IPS-18a (cell line): ENCODE data around the gene PRCD.
"Not testable (repeated sequence)": the region's sequence is repeated elsewhere in the genome, so short reads cannot be mapped to it uniquely, and the experiment has no call there.

Experiments
- H3K27ac ChIP-seq: one replicate; pipeline ENCODE4 v1.5.1; 2013; ENCODE audit warnings: low read length
- H3K27me3 ChIP-seq: one replicate; pipeline ENCODE4 v1.6.1; 2013; ENCODE audit warnings: mild to moderate bottlenecking, low read length; ENCODE audit not compliant: control insufficient read depth, insufficient read depth
- H3K36me3 ChIP-seq: one replicate; pipeline ENCODE4 v1.6.1; 2013; ENCODE audit warnings: low read depth, low read length; ENCODE audit not compliant: control insufficient read depth
- H3K4me1 ChIP-seq: one replicate; pipeline ENCODE4 v1.6.1; 2013; ENCODE audit warnings: low read depth, low read length; ENCODE audit not compliant: control insufficient read depth
- H3K4me3 ChIP-seq: one replicate; pipeline ENCODE4 v1.5.1; 2013; ENCODE audit warnings: low read length
- H3K9ac ChIP-seq: one replicate; pipeline ENCODE4 v1.6.1; 2013; ENCODE audit warnings: mild to moderate bottlenecking, low read length, moderate library complexity
- H3K9me3 ChIP-seq: one replicate; pipeline ENCODE4 v1.6.1; 2013; ENCODE audit warnings: low read depth, low read length; ENCODE audit not compliant: control insufficient read depth

PRCD gene

GRCh38 chr17:76556765-76557367 lies 17.0 kb downstream of the PRCD start:
- Histone ChIP-seq H3K27me3 (no peaks in the 10 kb centered on the region), H3K4me3 (peak overlapping the region; percentile 91), H3K27ac (no peak overlapping the region), H3K9me3 (no peaks in the 10 kb centered on the region), H3K9ac (peak overlapping the region; percentile 98), H3K4me1 (peaks cover 7% of the 10 kb centered on the region), H3K36me3 (peaks cover 25% of the 10 kb centered on the region)

GRCh38 chr17:76557368-76558197 lies 17.7 kb downstream of the PRCD start:
- H3K27ac ChIP-seq = peak overlapping the region; percentile 95
- peaks cover 29% of the 10 kb centered on the region for H3K36me3 ChIP-seq
- H3K4me1 ChIP-seq = peaks cover 7% of the 10 kb centered on the region
- peak overlapping the region; percentile 98 for H3K9ac ChIP-seq
- H3K4me3 ChIP-seq = peak overlapping the region; percentile 91
- no peaks in the 10 kb centered on the region for H3K9me3 ChIP-seq
- H3K27me3 ChIP-seq = no peaks in the 10 kb centered on the region

DNA sequence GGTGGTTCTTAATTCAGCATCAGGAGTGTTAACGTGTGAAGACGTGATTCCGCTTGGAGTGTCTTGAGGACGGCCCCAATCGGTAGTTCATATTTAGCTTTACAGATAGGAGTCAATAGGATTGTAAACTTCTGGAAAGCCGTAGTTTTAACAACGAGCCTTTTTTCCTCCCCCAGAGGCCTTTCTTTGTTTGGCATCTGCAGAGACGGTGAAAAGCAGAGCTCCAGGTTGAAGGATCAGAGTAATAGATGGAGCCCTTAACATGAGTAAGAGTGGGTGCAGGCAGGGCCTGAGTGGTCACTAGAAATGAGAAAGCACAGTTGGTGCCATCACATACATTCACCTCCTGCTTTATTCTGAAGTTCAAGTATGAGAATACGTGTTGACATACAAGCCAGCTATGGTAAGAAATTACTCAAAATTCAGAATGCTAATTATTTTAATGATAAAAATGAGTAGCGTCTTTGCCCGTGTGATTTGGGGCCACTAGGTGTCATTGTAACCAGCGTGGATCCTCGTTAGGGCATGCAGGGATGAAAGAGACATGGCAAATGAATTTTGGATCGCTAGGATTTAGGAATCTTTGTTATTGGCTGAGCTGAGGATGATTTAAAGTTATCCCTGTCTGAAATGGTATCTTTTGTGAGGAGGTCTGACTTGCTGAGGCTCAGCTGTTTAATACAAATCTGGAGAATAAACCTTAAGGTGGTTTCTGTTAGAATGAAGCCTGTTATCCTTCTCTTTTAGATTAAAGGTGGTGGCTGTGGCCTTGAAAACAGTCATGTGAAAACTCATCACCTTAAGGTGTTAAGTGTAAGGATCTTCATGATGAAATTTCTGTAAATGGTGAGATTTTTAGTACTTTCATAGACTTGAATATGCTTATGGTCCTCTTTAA lies 18.6 kb downstream of the PRCD start:
- Histone ChIP-seq H3K9ac (peak overlapping the region; percentile 98), H3K36me3 (peaks cover 38% of the 10 kb centered on the region), H3K4me1 (peaks cover 7% of the 10 kb centered on the region), H3K27me3 (no peaks in the 10 kb centered on the region), H3K4me3 (peak overlapping the region; percentile 91), H3K27ac (peak overlapping the region; percentile 95), H3K9me3 (no peaks in the 10 kb centered on the region)

DNA sequence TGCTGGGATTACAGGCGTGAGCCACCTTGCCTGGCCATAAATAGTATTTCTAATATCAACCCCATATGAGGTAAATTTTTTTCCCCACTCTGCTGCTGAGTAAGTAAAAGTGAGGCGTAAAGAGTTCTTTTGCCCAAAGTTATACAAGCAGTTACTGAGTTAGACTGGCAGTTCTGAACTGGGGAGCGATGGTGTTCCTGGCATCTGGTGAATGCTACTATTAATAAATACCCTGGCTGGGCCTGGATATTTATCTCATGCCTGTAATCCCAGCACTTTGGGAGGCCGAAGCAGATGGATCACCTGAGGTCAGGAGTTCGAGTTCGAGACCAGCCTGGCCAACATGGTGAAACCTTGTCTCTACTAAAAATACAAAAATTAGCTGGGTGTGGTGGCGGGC lies 19.6 kb downstream of the PRCD start:
- not testable (repeated sequence) for H3K9ac ChIP-seq, H3K27me3 ChIP-seq, H3K4me1 ChIP-seq, H3K27ac ChIP-seq, H3K9me3 ChIP-seq
- H3K4me3 ChIP-seq = peak overlapping the region; percentile 91
- peaks cover 38% of the 10 kb centered on the region for H3K36me3 ChIP-seq

DNA sequence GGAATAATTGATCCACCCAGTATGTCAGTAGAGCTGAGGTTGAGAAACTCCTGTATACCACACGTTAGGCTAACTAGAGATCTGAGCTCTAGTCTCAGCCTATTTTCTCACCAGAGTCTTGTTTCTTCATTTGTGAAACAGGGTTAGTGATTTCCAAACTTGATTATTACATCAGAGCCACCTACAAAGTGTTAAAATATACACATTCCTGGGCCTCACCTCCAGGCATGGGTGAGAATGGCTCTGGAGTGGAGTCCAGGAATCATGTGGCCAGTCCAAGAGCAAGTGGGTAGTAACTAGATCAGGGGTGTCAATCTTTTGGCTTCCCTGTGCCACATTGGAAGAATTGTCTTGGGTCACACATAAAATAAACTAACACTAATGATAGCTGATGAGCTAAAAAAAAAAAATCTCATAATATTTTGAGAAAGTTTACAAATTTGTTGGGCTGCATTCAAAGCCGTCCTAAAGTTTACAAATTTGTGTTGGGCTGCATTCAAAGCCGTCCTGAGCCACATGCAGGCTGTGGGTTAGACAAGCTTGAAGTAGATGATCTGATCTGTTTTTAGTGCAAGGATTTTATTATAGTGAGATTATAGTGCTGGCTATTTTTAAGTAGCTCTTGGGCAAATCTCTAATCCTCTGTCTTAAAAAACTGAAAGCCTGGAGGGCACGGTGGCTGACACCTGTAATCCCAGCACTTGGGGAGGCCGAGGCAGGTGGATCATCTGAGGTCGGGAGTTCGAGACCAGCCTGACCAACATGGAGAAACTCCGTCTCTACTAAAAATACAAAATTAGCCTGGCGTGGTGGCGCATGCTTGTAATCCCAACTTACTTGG lies 20.4 kb downstream of the PRCD start:
- peaks cover 46% of the 10 kb centered on the region for H3K36me3 ChIP-seq
- H3K4me1 ChIP-seq = peaks cover 7% of the 10 kb centered on the region
- no peaks in the 10 kb centered on the region for H3K27me3 ChIP-seq
- H3K9me3 ChIP-seq = no peaks in the 10 kb centered on the region
- peak overlapping the region; percentile 31 for H3K9ac ChIP-seq
- peak overlapping the region; percentile 26 for H3K4me3 ChIP-seq
- H3K27ac ChIP-seq = no peak overlapping the region

DNA sequence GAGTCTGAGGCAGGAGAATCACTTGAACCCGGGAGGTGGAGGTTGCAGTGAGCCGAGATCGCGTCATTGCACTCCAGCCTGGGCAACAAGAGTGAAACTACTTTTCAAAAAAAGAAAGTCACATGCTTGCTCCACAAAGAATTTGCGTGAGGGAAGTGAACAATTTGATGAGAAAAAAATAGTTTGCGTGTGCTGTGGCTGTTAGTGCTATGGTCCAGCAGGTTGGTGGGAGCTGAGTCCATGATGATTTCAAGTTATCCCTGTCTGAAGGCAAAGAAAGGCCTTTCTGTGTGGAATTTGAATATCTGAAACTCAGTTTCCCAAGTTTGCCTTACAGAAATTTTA lies 21.0 kb downstream of the PRCD start:
- Histone ChIP-seq H3K9ac (peak overlapping the region; percentile 19), H3K4me1 (peaks cover 7% of the 10 kb centered on the region), H3K4me3 (peak overlapping the region; percentile 26), H3K9me3 (no peaks in the 10 kb centered on the region), H3K27ac (no peak overlapping the region), H3K27me3 (no peaks in the 10 kb centered on the region), H3K36me3 (peaks cover 52% of the 10 kb centered on the region)

- Histone ChIP-seq H3K4me1 (peaks cover 7% of the 10 kb centered on the region), H3K36me3 (peaks cover 57% of the 10 kb centered on the region), H3K9ac (no peak overlapping the region), H3K27ac (no peak overlapping the region), H3K9me3 (no peaks in the 10 kb centered on the region), H3K27me3 (no peaks in the 10 kb centered on the region), H3K4me3 (no peak overlapping the region)
Measured at GRCh38 chr17:76561332-76561731, 21.5 kb downstream of the PRCD start.

DNA sequence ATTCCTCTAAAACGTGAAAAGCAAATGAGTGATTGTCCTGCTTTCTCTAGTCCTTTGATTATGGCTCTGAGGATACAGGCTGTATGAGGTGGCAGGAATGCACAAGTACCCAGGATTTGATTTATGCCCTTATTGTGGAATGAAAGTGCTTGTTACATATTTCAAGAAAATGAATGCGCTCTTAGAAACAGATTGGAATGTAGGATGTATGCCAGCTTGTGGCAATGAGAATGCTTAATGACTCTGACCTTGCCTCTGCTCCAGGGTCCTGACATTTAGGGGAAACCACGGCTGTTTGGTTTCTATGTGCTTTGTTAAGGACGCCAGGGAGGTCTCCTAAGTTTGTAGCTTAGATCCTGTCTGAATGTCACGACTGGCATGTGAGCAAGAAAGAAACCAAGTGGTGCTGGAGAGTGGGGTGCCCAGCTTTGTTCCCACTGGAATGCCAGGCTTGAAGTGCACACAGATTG lies 22.0 kb downstream of the PRCD start:
- no peaks in the 10 kb centered on the region for H3K27me3 ChIP-seq
- no peak overlapping the region for H3K27ac ChIP-seq
- H3K4me1 ChIP-seq = peaks cover 7% of the 10 kb centered on the region
- H3K9me3 ChIP-seq = no peaks in the 10 kb centered on the region
- H3K36me3 ChIP-seq = peaks cover 60% of the 10 kb centered on the region
- H3K9ac ChIP-seq = no peak overlapping the region
- H3K4me3 ChIP-seq = no peak overlapping the region

DNA sequence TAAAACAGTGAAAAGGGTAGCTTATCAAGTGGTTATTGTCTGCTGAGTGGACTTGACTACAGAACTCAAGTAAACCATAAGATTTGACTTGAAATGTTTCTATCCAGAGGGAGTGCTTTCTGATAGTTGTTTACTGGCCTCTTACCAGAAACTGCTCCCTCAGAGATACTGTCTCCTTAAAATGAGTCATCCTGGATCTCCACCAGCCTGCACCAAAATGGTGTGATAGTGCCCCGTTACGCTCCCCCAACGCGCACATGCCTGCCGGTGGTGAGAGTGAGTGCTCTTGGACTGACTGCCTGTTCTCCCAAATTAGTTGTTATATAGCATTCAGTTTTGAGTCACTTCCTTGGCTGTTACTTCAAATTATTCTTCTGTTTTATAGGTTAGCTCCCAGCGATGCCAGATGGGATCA lies 22.9 kb downstream of the PRCD start:
- no peaks in the 10 kb centered on the region for H3K27me3 ChIP-seq
- H3K4me3 ChIP-seq = no peak overlapping the region
- no peaks in the 10 kb centered on the region for H3K9me3 ChIP-seq
- no peak overlapping the region for H3K9ac ChIP-seq
- H3K27ac ChIP-seq = no peak overlapping the region
- H3K4me1 ChIP-seq = peaks cover 7% of the 10 kb centered on the region
- peaks cover 60% of the 10 kb centered on the region for H3K36me3 ChIP-seq

DNA sequence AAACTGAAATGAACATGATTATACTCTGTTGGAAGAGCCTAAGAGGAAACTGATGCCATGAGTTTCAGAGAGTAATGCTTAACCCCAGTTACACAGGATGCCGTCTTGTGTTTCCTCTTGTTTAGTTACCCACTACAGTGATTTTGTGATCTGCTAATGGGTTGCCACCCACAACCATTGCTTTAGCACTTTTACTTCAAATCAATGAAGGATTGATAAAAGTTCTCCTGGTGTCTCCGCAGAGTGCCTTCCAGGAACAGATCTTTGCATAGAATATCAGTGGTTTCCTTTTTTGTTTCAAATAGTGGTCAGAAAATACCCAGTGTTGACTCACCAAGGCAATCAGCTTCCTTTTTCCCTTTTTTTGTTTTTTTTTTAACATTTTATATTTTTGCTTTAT lies 23.5 kb downstream of the PRCD start:
- not testable (repeated sequence) for H3K4me3 ChIP-seq, H3K9me3 ChIP-seq, H3K27me3 ChIP-seq, H3K27ac ChIP-seq, H3K4me1 ChIP-seq, H3K9ac ChIP-seq
- peaks cover 60% of the 10 kb centered on the region for H3K36me3 ChIP-seq
